ENCODE data around the gene MATN1. TPM values are rescaled to one million over a fixed set of nuclear protein-coding genes. Genes with fewer than 3 reads are reported as not detected.
"Not testable (repeated sequence)": the region's sequence is repeated elsewhere in the genome, so short reads cannot be mapped to it uniquely, and the experiment has no call there.

The MATN1 gene
- total RNA-seq, 1 donor from 2014 or later = 0.22 TPM

DNA sequence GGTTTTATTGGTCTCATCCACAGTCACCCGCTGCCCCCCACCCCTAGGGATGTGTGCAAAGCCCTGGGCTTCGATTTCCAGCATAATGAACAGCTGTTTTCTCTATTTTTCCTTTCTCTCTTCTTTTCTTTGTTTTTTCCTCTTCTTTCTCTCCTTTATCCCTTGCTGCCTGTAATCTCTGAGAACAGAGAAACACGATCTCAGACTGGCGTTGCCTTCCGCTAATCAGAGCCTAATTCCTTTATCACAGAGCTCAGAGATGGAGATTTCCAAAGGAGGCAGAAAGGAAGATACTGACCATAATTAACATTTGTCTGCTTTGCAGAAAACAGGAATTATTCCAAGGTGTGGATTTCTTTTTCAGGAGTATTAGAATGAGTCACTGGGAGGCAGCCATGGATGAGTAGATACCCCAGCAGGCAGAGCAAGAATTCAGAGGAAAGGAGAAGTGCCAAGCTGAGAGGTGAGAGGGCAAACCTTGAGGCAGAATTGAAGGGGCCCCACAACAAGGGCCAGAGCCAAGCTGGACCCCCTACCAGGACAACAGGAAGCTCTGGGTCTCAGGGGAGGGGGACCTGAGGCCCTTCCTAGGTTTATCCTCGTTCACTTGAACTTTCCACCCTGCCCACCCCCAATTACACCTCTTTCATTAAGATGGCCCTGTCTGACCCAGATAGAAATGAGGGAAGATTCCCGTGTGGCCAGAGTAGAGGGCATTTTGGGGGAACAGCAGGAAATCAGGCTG lies 33.3 kb downstream of the MATN1 start:
- DNase-seq = no peak
- Mint-ChIP-seq H3K27ac (ENCODE audit: unreplicated experiment) (no peak overlapping the region), H3K4me1 (ENCODE audit: low read depth, unreplicated experiment) (peaks cover 8% of the 10 kb centered on the region), H3K4me3 (ENCODE audit: unreplicated experiment) (no peak overlapping the region), H3K27me3 (ENCODE audit: unreplicated experiment) (peaks cover 5% of the 10 kb centered on the region), H3K9me3 (ENCODE audit: unreplicated experiment) (peaks cover 5% of the 10 kb centered on the region), H3K36me3 (ENCODE audit: unreplicated experiment) (no peaks in the 10 kb centered on the region)
- TF ChIP-seq CTCF (IDR thresholded peaks at IDR 0.05; ENCODE audit: partially characterized antibody, unreplicated experiment) = no peak

GRCh38 chr1:30688920-30689794 lies 34.2 kb downstream of the MATN1 start:
- no peak for TF ChIP-seq CTCF (IDR thresholded peaks at IDR 0.05; ENCODE audit: partially characterized antibody, unreplicated experiment)
- DNase-seq = no peak
- Mint-ChIP-seq H3K27ac (ENCODE audit: unreplicated experiment) (no peak overlapping the region), H3K9me3 (ENCODE audit: unreplicated experiment) (peaks cover 8% of the 10 kb centered on the region), H3K27me3 (ENCODE audit: unreplicated experiment) (peaks cover 10% of the 10 kb centered on the region), H3K4me3 (ENCODE audit: unreplicated experiment) (no peak overlapping the region), H3K36me3 (ENCODE audit: unreplicated experiment) (no peaks in the 10 kb centered on the region), H3K4me1 (ENCODE audit: low read depth, unreplicated experiment) (peaks cover 9% of the 10 kb centered on the region)

- not testable (repeated sequence) for H3K4me3 Mint-ChIP-seq (ENCODE audit: unreplicated experiment); DNase-seq; H3K4me1 Mint-ChIP-seq (ENCODE audit: low read depth, unreplicated experiment)
Measured at GRCh38 chr1:30688516-30688915, 34.9 kb downstream of the MATN1 start.

GRCh38 chr1:30687886-30688285 lies 35.5 kb downstream of the MATN1 start:
- peaks cover 11% of the 10 kb centered on the region for H3K27me3 Mint-ChIP-seq (ENCODE audit: unreplicated experiment)
- H3K4me3 Mint-ChIP-seq (ENCODE audit: unreplicated experiment) = no peak overlapping the region
- no peak for TF ChIP-seq CTCF (IDR thresholded peaks at IDR 0.05; ENCODE audit: partially characterized antibody, unreplicated experiment)
- no peak for DNase-seq
- H3K27ac Mint-ChIP-seq (ENCODE audit: unreplicated experiment) = no peak overlapping the region
- no peaks in the 10 kb centered on the region for H3K36me3 Mint-ChIP-seq (ENCODE audit: unreplicated experiment)
- H3K4me1 Mint-ChIP-seq (ENCODE audit: low read depth, unreplicated experiment) = peaks cover 9% of the 10 kb centered on the region
- peaks cover 9% of the 10 kb centered on the region for H3K9me3 Mint-ChIP-seq (ENCODE audit: unreplicated experiment)

More at GRCh38 chr1:30688516-30688915, 34.9 kb downstream of the MATN1 start:
- H3K36me3 Mint-ChIP-seq (ENCODE audit: unreplicated experiment); H3K27ac Mint-ChIP-seq (ENCODE audit: unreplicated experiment); H3K9me3 Mint-ChIP-seq (ENCODE audit: unreplicated experiment): not testable (repeated sequence)
- H3K27me3 Mint-ChIP-seq (ENCODE audit: unreplicated experiment) = peaks cover 11% of the 10 kb centered on the region

GRCh38 chr1:30686236-30686935 lies 37.0 kb downstream of the MATN1 start:
- Mint-ChIP-seq H3K4me3 (ENCODE audit: unreplicated experiment) (no peak overlapping the region), H3K4me1 (ENCODE audit: low read depth, unreplicated experiment) (peaks cover 9% of the 10 kb centered on the region), H3K36me3 (ENCODE audit: unreplicated experiment) (no peaks in the 10 kb centered on the region), H3K27ac (ENCODE audit: unreplicated experiment) (no peak overlapping the region), H3K9me3 (ENCODE audit: unreplicated experiment) (peaks cover 8% of the 10 kb centered on the region), H3K27me3 (ENCODE audit: unreplicated experiment) (peaks cover 14% of the 10 kb centered on the region)
- DNase-seq = no peak
- TF ChIP-seq CTCF (IDR thresholded peaks at IDR 0.05; ENCODE audit: partially characterized antibody, unreplicated experiment) = no peak

All from glutamatergic neuron (in vitro differentiated cells).